Measurements from ENCODE around the gene DPH6. TPM values are rescaled to one million over a fixed set of nuclear protein-coding genes. Genes with fewer than 3 reads are reported as not detected.
"Not testable (repeated sequence)": the region's sequence is repeated elsewhere in the genome, so short reads cannot be mapped to it uniquely, and the experiment has no call there.

The DPH6 gene
- total and polyA plus RNA-seq, 7 donors = 3.6 to 13.2 (median 9.6) TPM

DNA sequence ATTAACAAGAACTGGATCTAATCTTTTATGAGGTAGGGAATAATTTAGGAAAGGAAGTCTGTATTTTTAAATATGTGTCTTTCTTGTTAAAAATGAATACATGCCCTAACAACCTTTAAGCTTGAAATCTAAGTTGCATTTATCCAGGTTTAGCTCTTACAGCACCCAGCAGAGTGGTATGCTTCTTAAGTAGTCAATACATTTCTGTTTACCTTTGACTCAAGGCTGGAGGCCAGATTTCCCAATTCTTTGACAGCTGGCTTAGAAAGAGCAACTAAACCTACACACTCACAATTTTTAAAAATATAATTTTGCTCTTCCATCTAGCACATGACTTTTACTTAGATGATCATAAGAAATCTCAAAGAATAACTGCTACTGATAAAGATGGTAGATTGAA lies 148.9 kb downstream of the DPH6 start:
- H3K27ac ChIP-seq = no peak overlapping the region
- H3K36me3 ChIP-seq = no peaks in the 10 kb centered on the region
- intact Hi-C loops (cut with DNase I) = no loop called here
- TF ChIP-seq EP300 (IDR thresholded peaks at IDR 0.05) = no peak
- TF ChIP-seq POLR2A (IDR thresholded peaks at IDR 0.05) = no peak
- TF ChIP-seq, protein P1, sequence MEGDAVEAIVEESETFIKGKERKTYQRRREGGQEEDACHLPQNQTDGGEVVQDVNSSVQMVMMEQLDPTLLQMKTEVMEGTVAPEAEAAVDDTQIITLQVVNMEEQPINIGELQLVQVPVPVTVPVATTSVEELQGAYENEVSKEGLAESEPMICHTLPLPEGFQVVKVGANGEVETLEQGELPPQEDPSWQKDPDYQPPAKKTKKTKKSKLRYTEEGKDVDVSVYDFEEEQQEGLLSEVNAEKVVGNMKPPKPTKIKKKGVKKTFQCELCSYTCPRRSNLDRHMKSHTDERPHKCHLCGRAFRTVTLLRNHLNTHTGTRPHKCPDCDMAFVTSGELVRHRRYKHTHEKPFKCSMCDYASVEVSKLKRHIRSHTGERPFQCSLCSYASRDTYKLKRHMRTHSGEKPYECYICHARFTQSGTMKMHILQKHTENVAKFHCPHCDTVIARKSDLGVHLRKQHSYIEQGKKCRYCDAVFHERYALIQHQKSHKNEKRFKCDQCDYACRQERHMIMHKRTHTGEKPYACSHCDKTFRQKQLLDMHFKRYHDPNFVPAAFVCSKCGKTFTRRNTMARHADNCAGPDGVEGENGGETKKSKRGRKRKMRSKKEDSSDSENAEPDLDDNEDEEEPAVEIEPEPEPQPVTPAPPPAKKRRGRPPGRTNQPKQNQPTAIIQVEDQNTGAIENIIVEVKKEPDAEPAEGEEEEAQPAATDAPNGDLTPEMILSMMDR (IDR thresholded peaks at IDR 0.05) = no peak
- TF ChIP-seq POLR2AphosphoS5 (IDR thresholded peaks at IDR 0.05) = no peak
- DNase-seq = no peak
- no peaks in the 10 kb centered on the region for H3K4me1 ChIP-seq
- no peaks in the 10 kb centered on the region for H3K9me3 ChIP-seq
- no peaks in the 10 kb centered on the region for H3K27me3 ChIP-seq
- H3K4me3 ChIP-seq = no peak overlapping the region

DNA sequence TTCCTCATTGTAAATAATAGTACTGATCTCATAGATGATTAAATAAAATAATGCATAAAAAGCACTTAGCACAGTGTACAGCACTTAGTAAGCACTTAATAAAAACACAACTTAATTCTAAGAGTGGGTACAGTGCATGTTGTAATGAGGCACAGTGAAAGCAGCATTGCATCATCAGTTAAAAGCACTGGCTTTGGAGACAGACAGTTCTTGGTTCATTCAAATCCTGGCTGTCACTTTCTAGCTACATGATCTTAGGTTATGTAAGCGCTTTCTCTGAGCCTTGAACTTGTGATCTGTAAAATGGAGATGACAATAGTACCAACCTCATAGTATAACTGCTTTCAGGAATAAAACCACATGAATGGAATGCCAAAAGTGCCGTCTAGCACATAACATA lies 151.5 kb downstream of the DPH6 start:
- Histone ChIP-seq H3K4me3 (no peak overlapping the region), H3K36me3 (no peaks in the 10 kb centered on the region), H3K9me3 (no peaks in the 10 kb centered on the region), H3K27ac (no peak overlapping the region), H3K27me3 (no peaks in the 10 kb centered on the region), H3K4me1 (no peaks in the 10 kb centered on the region)
- no peak for TF ChIP-seq POLR2AphosphoS5 (IDR thresholded peaks at IDR 0.05)
- TF ChIP-seq, protein P1 (IDR thresholded peaks at IDR 0.05) = no peak
- no peak for TF ChIP-seq EP300 (IDR thresholded peaks at IDR 0.05)
- TF ChIP-seq POLR2A (IDR thresholded peaks at IDR 0.05) = no peak
- no peak for DNase-seq
- intact Hi-C loops (cut with DNase I) = no loop called here
- 97% methylated on average over 2 of the region's 2 CpGs for WGBS, 2 donors

DNA sequence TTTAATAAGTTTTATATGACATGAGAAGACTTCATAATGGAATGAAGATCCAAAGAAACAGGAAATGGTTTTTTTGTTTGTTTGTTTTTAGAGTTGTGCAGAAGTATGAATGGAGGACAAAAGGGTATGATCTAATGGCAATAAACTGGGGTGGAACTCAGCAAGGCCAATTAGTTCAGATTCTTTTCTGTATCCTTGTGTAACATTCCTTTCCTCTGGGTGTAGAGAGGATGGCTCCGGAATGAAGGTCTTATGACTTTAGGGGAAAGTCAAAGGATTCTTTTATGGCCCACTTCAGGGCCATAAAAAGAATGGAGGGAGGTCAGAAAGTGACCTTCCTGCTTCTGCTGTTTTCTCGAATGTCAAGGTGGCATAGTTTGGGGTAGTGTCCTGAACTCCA lies 152.6 kb downstream of the DPH6 start:
- no peak for TF ChIP-seq POLR2A (IDR thresholded peaks at IDR 0.05)
- no peak for TF ChIP-seq POLR2AphosphoS5 (IDR thresholded peaks at IDR 0.05)
- TF ChIP-seq, protein P1 (IDR thresholded peaks at IDR 0.05) = no peak
- TF ChIP-seq EP300 (IDR thresholded peaks at IDR 0.05) = no peak
- Histone ChIP-seq H3K27ac (no peak overlapping the region), H3K36me3 (no peaks in the 10 kb centered on the region), H3K9me3 (no peaks in the 10 kb centered on the region), H3K4me3 (no peak overlapping the region), H3K4me1 (no peaks in the 10 kb centered on the region), H3K27me3 (no peaks in the 10 kb centered on the region)
- WGBS, 2 donors = 15 to 68% methylated on average over 2 of the region's 2 CpGs
- DNase-seq = no peak
- intact Hi-C loops (cut with DNase I) = no loop called here

DNA sequence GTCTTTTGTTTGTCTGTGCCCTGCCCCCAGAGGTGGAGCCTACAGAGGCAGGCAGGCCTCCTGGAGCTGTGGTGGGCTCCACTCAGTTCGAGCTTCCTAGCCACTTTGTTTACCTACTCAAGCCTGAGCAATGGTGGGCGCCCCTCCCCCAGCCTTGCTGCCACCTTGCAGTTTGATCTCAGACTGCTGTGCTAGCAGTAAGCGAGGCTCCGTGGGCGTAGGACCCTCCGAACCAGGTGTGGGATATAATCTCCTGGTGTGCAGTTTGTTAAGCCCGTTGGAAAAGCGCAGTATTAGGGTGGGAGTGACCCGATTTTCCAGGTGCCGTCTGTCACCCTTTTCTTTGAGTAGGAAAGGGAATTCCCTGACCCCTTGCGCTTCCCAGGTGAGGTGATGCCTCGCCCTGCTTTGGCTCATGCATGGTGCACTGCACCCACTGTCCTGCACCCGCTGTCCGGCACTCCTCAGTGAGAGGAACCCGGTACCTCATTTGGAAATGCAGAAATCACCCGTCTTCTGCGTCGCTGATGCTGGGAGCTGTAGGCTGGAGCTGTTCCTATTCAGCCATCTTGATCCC lies 154.5 kb downstream of the DPH6 start:
- H3K27me3 ChIP-seq; intact Hi-C loops (cut with DNase I); H3K27ac ChIP-seq; H3K4me3 ChIP-seq; H3K9me3 ChIP-seq; H3K36me3 ChIP-seq; DNase-seq; H3K4me1 ChIP-seq: not testable (repeated sequence)
- WGBS, 2 donors = 97% methylated on average over 18 of the region's 18 CpGs

DNA sequence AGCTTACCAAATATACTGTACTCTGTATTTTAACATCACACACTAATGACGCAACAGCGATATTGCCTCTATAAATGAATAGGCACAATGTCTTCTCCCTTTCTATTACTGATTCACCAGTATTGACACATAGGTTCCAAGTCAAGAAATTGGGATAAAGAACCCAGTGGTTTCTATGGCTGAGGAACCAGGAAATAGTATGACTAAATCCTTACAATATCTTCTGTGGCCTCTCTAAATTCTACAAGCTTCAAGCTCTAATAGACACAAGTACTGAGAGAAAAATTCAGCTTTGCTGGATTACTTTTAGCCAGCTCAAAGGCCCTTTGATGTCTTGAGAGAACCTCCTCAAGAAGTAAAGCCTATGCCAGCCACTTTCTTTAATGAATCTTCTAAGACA lies 162.5 kb downstream of the DPH6 start:
- no peaks in the 10 kb centered on the region for H3K27me3 ChIP-seq
- H3K9me3 ChIP-seq = no peaks in the 10 kb centered on the region
- H3K4me3 ChIP-seq = no peak overlapping the region
- intact Hi-C loops (cut with DNase I) = no loop called here
- H3K36me3 ChIP-seq = no peaks in the 10 kb centered on the region
- no peak overlapping the region for H3K27ac ChIP-seq
- no peak for DNase-seq
- WGBS, 2 donors = 43 to 87% methylated on average over 2 of the region's 2 CpGs
- TF ChIP-seq POLR2AphosphoS5 (IDR thresholded peaks at IDR 0.05) (no peak), POLR2A (IDR thresholded peaks at IDR 0.05) (no peak), EP300 (IDR thresholded peaks at IDR 0.05) (no peak)
- TF ChIP-seq, protein P1 (IDR thresholded peaks at IDR 0.05) = no peak
- H3K4me1 ChIP-seq = no peaks in the 10 kb centered on the region
